HL-60/S4 (cell line): Measurements from ENCODE around the gene PDHX.

ENCODE experiments used
- in situ Hi-C: fragments of 300-500 bp; cut with MboI; formaldehyde crosslinking; loops from 2 replicates; pipeline ENCODE4 v1.14.3; 2022; ENCODE audit warnings: low sequenced_read_pairs

PDHX gene

DNA sequence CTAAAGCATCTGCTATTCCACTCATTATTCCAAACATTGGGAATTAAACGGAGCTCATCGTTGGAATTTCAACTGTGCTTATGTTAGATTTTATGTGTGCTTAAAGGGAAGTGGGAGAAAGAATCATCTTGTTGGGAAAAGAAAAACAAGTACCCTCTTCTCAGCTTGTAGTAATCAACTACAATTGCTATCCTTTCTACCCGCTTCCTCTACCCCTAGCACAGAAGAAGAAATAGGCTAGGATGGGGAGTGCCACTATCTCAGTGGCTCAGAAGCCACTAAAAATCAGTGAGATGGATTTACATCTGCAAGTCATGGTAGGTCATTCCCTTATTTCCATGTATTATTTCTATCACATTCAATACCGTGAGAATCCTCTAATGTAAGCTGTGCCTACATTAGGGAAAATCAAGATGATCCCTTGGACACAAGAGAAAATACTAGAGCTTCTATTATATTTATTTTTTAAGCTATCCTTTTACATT is 124.7 kb downstream of the PDHX start:
- in situ Hi-C loops = no loop called here

DNA sequence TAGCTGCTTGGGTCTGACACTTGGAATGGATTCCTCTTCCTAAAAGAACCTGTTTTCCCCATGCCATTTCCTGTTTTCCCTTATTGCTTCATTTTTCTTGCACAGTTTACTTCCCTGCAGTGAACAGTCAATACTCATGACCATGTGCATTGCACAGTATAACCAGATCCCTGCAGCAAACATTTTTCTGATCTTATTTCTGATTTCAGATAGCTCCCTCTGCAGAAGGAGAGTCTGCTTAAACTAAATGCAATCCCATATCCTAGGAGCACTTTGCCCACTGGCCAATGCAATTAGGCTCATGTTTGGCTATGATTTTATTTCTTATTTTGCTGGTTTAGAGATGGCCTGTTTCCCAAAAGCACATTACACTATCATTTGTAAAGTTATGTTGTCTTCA is 125.8 kb downstream of the PDHX start:
- in situ Hi-C loops = no loop called here

DNA sequence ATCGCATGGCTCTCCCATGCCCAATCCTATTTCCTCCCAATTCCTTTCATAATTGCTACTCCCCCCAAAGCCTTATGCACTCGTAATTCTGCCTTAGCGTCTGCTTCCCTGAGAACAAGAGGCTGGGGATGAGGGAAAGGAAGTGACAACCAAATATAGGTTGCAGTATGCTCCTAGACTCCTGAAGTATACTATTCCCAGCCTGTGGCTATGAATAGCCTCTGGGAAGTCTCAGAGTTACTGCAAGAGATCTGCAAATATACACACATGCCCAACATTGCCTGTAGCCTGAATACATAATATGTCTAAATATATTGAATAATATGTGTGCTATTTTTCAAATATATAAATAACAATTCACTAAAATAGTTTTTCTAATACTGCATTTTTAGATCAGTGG is 126.5 kb downstream of the PDHX start:
- in situ Hi-C loops = no loop called here

DNA sequence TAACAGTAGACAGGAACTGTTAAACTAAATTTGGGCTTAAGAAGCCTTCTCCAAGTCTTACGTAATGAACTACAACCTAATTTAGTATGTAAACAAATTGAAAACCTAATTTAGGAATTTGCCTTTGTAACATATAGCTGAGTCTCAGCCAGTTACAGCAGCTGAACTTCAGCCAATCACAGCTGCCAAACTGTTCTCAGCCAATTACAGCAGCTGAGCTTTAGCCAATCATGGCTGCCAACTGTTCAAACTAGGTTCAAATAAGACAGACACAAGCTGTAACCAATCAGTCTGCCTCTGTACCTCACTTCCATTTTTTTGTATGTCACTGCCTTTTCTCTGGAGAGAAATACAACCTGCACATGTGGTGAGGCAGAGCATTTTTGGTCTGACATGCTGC is 127.5 kb downstream of the PDHX start:
- in situ Hi-C loops = no loop called here

DNA sequence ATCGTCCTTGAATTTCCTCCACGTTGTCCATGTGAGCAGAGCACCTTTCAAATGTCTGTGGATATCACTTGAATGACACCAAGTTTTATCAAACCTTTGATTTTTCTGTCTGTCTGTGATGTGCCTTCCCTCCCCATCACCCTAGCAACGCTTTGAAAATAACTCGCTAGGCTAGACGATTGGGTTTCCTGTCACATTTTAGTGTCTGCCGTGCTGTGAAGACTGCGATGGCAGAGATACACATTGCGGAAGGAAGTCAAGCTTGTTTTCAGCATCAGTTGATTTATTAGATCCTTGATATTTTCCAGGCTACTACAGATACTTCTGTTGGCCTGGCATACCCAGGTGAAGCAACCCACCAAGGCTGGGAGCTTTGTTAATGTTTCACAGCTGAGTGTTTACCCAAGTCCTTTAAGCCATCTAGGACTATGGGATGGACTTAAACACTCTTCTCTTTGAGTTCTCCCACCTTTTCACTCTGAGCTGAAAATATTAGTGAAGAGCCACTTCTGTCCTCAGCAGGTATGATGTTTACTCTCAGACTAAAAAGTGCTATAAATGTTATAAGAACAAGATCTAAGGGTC is 128.9 kb downstream of the PDHX start:
- in situ Hi-C loops = no loop called here
